K562 (cell line): Measurements from ENCODE around the gene ATOH8.

ENCODE experiments used
- FOXA3 ChIP-seq, 2 experiments: fragments of 450-650 bp in 1 of 2; sonication (generic) in 1 of 2; formaldehyde crosslinking; IDR thresholded peaks in 1 of 2; conservative IDR thresholded peaks in 1 of 2; 2 replicates each; pipeline versions ENCODE4 v1.4.0 to v1.8.0; 2020 to 2022; ENCODE audit warnings: mild to moderate bottlenecking in 2 of 2, missing genetic modification reagents in 1 of 2
- POLR2AphosphoS5 ChIP-seq: IDR thresholded peaks from 2 replicates; pipeline ENCODE4 v1.6.1; 2011; ENCODE audit warnings: mild to moderate bottlenecking, low read depth, low read length, moderate library complexity; ENCODE audit not compliant: control insufficient read depth, insufficient read depth
- STAT5B ChIP-seq: fragments of 250-450 bp; sonication (Bioruptor Pico); IDR thresholded peaks from 2 replicates; pipeline ENCODE4 v1.8.0; 2021; ENCODE audit warnings: mild to moderate bottlenecking, inconsistent platforms
- USF2 ChIP-seq: sonication (generic); formaldehyde crosslinking; IDR thresholded peaks from 2 replicates; pipeline ENCODE4 v1.5.0; 2020; ENCODE audit warnings: missing genetic modification reagents
- ZKSCAN1 ChIP-seq: fragments of 150-350 bp; IDR thresholded peaks from 2 replicates; pipeline ENCODE4 v1.6.1; 2016; ENCODE audit warnings: low read depth, low read length
- TF ChIP-seq, protein P1 (sequence below), 2 experiments: IDR thresholded peaks in 1 of 2; conservative IDR thresholded peaks in 1 of 2; 2 replicates each; pipeline ENCODE4 v1.6.1; 2016; ENCODE audit warnings: low read depth in 2 of 2, mild to moderate bottlenecking in 1 of 2, missing compliant biosample characterization in 1 of 2, missing genetic modification characterization in 1 of 2, moderate library complexity in 1 of 2

DNA sequence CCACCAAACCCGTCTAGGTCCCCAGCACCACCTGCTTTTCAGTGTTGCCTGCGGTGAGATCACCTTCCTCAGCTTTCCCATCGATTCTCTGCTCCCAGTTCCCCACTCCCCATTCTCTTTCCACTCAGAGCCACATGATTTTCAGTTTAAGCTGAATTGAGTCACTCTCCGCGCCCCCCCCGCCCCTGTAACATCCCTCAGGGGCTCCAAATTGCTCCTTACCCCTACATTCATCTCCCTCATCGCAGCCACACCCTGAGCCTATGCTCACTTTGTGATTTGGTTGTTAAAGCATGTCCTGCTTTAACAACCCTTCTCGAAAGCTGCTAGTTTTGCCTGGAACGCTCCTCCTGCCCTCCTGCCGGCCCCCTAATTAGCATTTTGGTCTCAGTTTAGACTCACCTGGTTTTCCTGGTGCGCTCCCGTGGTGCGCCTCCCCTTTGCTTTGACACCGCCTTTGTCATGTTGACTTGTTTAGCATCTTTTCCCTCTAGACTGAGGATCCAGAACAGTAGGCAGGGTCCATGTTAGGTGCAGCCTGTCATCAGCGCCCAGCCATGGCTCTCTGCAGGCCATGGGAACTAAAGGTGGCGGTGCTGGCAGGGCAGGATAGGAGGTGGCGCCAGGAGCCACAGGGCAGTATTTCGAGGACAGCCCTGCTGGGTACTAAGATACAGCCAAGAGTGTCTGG is 74.2 kb downstream of the ATOH8 start:
- TF ChIP-seq USF2 (CRISPR knock-in tag), result no peak
- TF ChIP-seq FOXA3 (CRISPR knock-in tag; conservative IDR thresholded peaks at IDR 0.05 in 1 of 2, IDR thresholded peaks at IDR 0.05 in 1 of 2), result no peak
- TF ChIP-seq, protein P1, sequence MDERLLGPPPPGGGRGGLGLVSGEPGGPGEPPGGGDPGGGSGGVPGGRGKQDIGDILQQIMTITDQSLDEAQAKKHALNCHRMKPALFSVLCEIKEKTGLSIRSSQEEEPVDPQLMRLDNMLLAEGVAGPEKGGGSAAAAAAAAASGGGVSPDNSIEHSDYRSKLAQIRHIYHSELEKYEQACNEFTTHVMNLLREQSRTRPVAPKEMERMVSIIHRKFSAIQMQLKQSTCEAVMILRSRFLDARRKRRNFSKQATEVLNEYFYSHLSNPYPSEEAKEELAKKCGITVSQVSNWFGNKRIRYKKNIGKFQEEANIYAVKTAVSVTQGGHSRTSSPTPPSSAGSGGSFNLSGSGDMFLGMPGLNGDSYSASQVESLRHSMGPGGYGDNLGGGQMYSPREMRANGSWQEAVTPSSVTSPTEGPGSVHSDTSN (CRISPR knock-in tag; IDR thresholded peaks at IDR 0.05; ENCODE audit: low read depth), result no peak
- TF ChIP-seq, protein P1 (tag; conservative IDR thresholded peaks at IDR 0.05; ENCODE audit: low read depth), result no peak
- TF ChIP-seq ZKSCAN1, result no peak
- TF ChIP-seq POLR2AphosphoS5, result no peak
- TF ChIP-seq STAT5B, result no peak
